ENCODE measurements around the gene DUSP15.
A peak's percentile ranks its signal among the peaks of the same experiment; 100 is the strongest.
"Not testable (repeated sequence)": the region's sequence is repeated elsewhere in the genome, so short reads cannot be mapped to it uniquely, and the experiment has no call there.

The DUSP15 gene

GRCh38 chr20:31822421-31823330 lies 47.7 kb downstream of the DUSP15 start:
- peak; percentile 27 for DNase-seq (ENCODE audit: low read depth)

GRCh38 chr20:31821427-31821826 lies 48.9 kb downstream of the DUSP15 start:
- no peak for DNase-seq (ENCODE audit: low read depth)

DNA sequence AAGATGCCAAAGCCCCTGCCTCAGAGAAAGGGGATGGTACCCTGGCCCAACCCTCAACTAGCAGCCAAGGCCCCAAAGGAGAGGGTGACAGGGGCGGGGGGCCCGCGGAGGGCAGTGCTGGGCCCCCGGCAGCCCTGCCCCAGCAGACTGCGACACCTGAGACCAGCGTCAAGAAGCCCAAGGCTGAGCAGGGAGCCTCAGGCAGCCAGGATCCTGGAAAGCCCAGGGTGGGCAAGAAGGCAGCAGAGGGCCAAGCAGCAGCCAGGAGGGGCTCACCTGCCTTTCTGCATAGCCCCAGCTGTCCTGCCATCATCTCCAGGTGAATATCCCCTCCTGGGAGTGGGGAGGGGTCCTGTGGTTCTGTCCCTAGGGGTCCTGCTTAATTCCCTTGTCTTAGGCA lies 50.1 kb downstream of the DUSP15 start:
- no peak for DNase-seq (ENCODE audit: low read depth)

GRCh38 chr20:31819083-31819784 lies 51.1 kb downstream of the DUSP15 start, which contains the start of gene MYLK2:
MYLK2 (plus strand) TSS chr20:31819356; CDS start chr20:31819581, 225 bp downstream.
- no peak for DNase-seq (ENCODE audit: low read depth)

DNA sequence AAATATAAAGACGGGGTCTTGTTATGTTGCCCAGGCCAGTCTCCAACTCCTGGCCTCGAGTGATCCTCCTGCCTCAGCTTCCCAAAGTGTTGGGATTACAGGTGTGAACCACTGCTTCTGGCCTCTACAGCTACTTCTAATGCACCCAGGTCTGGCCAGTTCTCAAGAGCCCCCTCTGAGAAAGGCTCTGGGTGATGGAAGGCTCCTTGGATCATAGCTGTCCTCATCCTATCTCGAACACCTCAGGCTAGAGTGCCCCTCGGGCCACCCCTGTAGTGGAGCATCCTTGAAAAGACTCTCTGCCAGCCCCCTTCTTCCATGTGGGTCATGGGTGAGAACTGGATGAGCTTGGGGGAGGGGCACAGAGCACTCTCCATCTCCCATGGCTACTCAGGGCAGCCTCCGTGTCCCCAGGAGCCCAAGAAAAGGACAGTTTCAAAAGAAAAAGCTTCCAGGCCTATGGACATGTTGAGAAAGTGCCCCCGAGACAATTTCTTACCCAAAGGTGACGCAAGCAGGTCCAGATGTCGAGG lies 51.9 kb downstream of the DUSP15 start:
- DNase-seq (ENCODE audit: low read depth): no peak

DNA sequence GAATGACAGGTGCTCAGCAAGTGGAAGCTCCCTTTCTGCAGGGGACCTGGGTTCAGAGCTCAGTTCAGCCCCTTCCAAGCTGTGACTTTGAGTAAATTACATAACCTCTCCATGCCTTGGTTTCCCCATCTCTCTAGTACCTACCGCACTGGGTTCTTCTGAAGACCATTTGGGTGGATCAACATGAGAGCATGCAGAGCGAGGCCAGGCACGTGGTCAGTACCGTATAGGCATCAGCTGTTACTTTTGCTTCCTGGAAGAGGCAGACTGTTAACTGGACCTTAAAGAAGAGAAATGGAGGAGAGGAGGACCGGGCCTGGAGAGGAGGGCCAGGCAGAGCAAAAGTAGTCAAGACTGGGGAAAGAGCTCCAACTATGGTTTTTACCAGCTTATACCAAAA lies 52.9 kb downstream of the DUSP15 start:
- no peak for DNase-seq (ENCODE audit: low read depth)

DNA sequence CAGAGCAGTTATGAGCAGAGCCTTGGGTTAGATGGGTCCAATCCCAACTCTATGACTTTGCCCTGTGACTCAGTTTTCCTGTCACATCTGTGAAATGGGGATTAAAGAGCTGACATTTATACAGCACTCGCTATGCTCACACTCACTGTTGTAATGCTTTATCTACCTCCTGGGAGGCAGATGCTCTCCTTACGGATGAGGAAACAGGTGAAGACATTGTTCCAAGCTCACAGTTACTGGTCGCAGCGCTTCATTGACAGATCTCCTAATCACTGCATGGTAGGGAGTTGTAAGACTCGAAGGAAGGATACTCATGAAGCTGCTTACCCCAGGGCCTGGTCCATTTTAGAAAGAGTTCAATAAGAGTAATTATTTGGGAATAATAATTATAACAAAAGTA lies 54.1 kb downstream of the DUSP15 start:
- DNase-seq (ENCODE audit: low read depth): no peak

DNA sequence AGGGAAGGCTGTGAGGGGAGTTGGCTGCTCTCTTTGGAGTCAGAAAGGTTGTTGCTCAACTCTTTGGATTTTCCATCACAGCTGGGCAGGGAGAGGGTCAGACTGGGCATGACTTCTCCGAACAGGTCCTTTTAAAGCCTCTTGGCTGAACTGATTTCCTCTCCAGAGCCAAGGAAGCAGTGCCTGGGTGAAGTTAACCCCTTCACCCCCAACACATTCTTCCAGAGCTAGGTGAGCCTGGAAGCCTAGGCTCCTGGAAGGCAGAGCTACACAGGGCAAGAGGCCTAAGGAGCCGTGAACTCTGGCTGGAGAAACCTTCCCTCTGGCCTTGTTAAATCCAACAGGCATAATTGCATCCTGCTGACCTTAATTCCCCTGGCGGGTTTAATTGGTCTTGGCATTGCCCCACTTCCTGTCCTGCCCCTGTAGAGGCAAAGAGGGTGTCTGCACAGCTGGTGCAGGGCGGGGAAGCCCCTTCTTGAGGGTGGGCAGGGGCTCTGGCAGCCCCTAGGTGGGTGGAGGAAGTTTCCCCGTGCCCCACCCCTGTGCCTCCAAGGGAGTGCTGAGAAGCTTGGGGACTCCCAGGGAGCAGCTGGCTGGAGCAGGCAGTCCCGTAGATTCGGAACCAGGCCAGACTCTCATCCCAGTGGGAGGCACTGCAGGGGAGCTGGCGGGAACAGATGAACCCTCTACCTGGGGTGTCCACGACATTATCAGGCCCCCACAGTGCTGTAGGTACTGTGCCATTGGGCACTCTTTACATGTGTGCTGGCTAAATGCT lies 54.7 kb downstream of the DUSP15 start:
- DNase-seq (ENCODE audit: low read depth): no peak

DNA sequence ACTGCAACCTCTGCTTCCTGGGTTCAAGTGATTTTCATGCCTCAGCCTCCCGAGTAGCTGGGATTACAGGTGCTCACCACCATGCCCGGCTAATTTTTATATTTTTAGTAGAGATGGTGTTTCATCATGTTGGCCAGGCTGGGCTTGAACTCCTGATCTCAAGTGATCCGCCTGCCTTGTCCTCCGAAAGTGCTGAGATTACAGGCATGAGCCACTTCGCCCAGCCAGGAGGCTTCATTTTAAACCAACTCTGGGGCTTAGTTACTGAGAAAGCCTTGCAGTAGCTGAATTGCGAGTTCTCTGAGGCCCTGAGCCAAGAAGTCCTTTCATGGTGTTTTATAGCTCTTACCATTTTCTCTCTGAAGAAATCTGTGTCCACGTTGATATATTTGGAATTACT lies 56.2 kb downstream of the DUSP15 start:
- DNase-seq (ENCODE audit: low read depth): not testable (repeated sequence)

DNA sequence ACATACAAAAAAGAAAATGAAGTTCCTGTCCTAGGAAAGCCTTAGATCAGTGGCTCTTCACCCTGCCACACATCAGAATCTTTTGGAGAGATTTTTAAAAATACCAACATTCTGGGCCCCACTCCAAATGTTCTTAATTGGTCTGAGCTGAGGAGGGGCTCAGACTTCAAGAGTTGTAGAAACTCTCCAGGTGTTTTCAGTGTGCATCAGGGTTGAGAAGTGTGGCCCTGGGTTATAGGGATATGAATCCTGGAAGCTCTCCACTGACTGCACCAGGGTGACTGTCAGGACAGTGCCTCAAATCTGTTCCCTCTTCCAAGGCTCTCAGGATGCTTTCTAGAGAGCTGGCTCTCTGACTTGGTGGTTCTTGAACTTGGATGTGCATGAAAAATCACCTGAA lies 56.7 kb downstream of the DUSP15 start:
- DNase-seq (ENCODE audit: low read depth): no peak

GRCh38 chr20:31811796-31812728 lies 58.3 kb downstream of the DUSP15 start:
- DNase-seq (ENCODE audit: low read depth): no peak

DNA sequence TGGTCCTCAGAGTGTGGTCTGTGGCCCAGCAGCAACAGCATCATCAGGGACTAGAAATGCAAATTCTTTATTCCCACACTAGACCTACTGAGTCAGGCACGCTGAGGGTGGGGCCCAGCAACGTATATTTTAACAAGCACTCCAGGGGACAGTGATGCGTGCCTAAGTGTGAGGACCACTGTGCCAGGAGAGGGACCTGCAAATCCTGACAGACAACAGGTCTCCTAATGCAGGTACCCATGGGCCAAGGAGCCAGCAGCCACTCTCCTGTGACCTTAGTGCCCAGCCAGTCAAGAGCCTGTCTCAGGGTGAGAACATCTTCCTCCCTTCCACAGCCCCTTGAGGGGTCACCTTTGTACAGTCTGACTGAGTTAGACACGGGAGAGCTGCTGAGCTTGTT lies 59.1 kb downstream of the DUSP15 start:
- DNase-seq (ENCODE audit: low read depth): no peak
